PC-3 (cell line): Measurements from ENCODE around the gene SPINK7. TPM values are rescaled to one million over a fixed set of nuclear protein-coding genes. Genes with fewer than 3 reads are reported as not detected.

Source experiments
- total RNA-seq: library from RNA; depleted of rRNA; stranded (reverse); fragments of >200 nt; gene quantifications from 2 replicates; pipeline ENCODE4 v1.2.3, GENCODE V29; 2014; rRNA removed

Gene SPINK7
- total RNA-seq, 1 experiment from 2014 or later = 0.15 TPM

Other genes with a start within 250 kb of the SPINK7 start
- not detected in 2 replicates for gene SPINK5, start 248.4 kb upstream of the SPINK7 start, total RNA-seq
- not detected in 2 replicates for gene SPINK14, start 143.9 kb upstream of the SPINK7 start, total RNA-seq
- gene SPINK6, start 109.4 kb upstream of the SPINK7 start, total RNA-seq = not detected in 2 replicates
- gene MARCOL, start 73.9 kb upstream of the SPINK7 start, total RNA-seq = not detected in 2 replicates
- 3.0 TPM in 1 of 2 replicates, not detected in the other for gene SPINK13, start 43.6 kb upstream of the SPINK7 start, total RNA-seq
- not detected in 2 replicates for gene SPINK9, start 23.1 kb downstream of the SPINK7 start, total RNA-seq
- 42.7 and 52.3 TPM in 2 replicates for gene FBXO38, start 71.5 kb downstream of the SPINK7 start, total RNA-seq